ENCODE data around the gene PITRM1.

DNA sequence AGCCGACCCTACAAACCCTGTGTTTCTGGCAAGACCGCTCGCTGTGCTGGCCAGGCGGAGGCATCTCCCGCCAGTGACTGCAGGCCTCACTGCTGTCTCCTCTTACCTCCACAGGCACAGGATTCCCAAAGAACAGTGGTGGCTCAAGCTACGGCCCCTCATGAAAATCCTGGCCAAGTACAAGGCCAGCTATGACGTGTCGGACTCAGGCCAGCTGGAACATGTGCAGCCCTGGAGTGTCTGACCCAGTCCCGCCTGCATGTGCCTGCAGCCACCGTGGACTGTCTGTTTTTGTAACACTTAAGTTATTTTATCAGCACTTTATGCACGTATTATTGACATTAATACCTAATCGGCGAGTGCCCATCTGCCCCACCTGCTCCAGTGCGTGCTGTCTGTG lies 36.2 kb downstream of the PITRM1 start:
- TF ChIP-seq POLR2A (IDR thresholded peaks at IDR 0.05) (no peak), CTCF (IDR thresholded peaks at IDR 0.05) (no peak)

Measured in gastroesophageal sphincter (tissue), 3 donors.